8988T (cell line): ENCODE results near the gene PYDC1.
A peak's percentile ranks its signal among the peaks of the same experiment; 100 is the strongest.
"Not testable (repeated sequence)": the region's sequence is repeated elsewhere in the genome, so short reads cannot be mapped to it uniquely, and the experiment has no call there.

Experiments
- DNase-seq: peaks from one replicate; pipeline ENCODE4 v3.0.0; 2011

The PYDC1 gene

DNA sequence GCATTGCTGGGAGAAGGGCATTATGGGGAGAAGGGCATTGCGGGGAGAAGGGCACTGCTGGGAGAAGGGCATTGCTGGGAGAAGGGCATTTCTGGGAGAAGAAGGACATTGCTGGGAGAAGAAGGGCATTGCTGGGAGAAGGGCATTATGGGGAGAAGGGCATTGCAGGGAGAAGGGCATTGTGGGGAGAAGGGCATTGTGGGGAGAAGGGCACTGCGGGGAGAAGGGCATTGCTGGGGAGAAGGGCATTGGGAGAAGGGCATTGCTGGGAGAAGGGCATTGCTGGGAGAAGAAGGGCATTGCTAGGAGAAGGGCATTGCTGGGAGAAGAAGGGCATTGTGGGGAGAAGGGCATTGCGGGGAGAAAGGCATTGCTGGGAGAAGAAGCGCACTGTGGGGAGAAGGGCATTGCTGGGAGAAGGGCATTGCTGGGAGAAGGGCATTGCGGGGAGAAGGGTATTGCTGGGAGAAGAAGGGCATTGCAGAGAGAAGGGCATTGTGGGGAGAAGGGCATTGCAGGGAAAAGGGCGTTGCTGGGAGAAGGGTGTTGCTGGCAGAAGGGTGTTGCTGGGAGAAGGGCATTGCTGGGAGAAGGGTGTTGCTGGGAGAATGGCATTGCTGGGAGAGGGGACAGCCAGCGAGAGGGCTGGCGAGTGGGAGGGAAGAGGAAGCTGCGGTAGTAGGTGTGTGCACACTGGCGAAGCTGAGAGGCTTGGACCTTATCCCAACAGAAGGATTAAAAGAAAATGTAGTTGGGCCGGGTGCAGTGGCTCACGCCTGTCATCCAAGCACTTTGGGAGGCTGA lies 4.6 kb upstream of the PYDC1 start:
- no peak for DNase-seq

DNA sequence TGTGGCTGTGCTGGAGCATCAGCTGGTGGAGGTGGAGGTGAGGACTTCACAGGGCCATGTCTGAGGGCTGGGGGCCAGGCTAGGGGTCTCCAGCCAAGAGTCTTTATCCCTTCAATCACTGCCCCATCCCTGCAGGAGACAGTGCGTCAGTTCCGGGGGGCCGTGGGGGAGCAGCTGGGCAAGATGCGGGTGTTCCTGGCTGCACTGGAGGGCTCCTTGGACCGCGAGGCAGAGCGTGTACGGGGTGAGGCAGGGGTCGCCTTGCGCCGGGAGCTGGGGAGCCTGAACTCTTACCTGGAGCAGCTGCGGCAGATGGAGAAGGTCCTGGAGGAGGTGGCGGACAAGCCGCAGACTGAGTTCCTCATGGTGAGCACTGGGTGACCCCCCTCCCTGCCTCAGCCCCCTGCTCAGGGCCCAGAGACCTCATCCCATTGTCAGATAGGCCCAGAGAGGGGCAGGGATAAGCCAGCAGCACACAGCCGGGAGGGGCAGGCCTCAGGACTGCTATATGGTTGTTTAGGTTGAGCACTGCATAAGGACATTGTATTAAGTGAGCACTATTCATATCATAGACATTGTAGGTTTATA lies 2.3 kb upstream of the PYDC1 start:
- DNase-seq = no peak

GRCh38 chr16:31217136-31217530 lies 198 bp upstream of the PYDC1 start:
- no peak for DNase-seq

- peak; percentile 98 for DNase-seq
Observed at GRCh38 chr16:31215287-31216162, 1.4 kb downstream of the PYDC1 start.

GRCh38 chr16:31214708-31215286 lies 2.1 kb downstream of the PYDC1 start:
- no peak for DNase-seq

DNA sequence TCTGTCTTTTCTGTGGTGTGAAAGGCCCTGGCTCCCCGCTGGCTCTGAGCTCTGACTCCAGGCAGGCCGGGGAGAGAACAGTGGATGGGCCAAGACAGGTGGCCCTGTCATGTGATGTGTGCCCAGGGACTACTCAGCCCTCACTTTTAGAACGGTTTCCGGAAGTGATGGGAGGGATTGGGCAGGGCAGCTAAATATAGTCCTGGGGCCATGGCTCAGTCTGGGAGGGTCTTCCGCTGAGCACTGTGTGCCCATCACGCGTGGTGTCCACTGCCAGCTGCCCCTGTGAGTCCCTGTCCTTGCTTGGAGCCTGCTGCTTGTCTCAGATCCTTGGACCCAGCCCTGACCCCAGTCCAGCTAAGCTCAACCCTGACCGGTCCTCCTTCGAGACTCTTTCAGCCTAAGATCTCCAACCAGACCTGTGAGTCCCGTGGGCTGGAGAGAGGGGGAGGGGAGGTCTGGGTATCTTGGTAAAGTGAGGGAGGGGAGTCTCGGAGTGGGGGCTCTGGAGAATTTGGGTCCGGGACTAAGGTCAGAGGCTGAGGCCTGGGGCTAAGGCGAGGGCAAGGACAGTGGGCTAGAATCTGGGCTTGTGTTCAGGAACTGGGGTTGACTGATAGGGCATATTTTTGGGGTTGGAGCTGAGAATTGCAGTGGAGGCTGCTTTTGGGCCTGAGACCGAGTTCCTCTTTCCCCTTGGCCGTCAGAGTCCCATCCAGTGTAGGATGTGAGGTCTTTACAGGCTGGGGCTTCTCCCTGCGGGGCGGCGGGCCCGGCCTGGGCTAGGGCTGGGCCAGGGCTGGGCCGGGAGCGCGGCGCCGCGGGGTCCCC lies 2.8 kb downstream of the PYDC1 start, which contains the start of gene TRIM72:
Gene TRIM72 (plus strand): TSS at position 243 of the 831 bp plus-strand sequence. CDS start 620 bp downstream, outside the sequence.
- DNase-seq = no peak

GRCh38 chr16:31213342-31213741 lies 3.6 kb downstream of the PYDC1 start:
- no peak for DNase-seq

- no peak for DNase-seq
Observed at GRCh38 chr16:31206776-31207175, 10.2 kb downstream of the PYDC1 start.

GRCh38 chr16:31204871-31205666 lies 11.9 kb downstream of the PYDC1 start:
- DNase-seq = no peak

DNA sequence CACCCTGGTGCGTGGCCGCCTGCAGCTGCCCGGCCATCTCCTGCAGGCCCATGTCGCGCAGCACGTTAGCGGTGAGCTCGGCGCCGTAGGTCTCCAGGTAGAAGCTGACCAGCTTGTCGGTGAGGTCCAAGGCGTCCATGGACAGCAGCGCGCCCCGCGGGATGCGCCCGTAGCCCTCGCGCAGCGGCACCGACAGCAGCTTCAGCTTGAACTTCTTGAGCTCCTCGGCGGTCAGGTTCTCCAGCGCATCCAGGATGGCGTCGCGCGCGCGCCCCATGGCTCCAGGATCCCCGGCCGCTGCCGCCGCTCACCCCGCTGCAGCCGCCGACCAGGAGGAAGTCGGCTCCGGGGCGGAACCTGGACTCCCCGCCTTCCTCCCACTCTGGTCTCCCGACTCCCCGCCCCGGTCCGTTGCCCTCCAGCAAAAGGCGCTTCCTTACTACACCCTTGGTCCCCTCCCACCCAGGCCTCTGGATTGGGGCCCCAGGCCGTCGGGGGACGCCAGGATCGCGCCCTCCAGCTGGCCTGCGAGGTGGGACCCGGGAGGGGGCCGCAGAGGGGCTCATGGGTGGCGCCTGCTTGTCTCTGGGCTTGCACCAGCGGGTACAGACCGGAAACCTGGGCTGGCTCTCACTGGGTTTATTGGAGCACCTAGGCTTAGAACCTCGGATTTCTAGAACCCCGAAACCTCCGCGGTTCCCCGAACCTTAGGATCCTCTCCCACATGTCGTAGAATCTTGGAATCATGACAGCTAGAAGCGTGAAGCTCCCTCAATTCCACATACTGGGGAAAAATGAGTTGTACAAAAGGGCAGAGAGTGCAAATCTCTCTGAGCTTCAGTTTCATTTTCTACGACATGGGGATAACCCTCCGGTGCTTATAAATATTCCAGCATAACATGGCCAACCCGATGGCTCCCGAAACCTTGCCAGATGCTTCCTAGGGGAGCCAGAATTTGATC lies 14.2 kb downstream of the PYDC1 start, which contains the start of gene PYCARD:
Gene PYCARD (minus strand): TSS at position 347 of the 962 bp plus-strand sequence. CDS start 70 bp downstream, at position 277.
- no peak for DNase-seq

DNA sequence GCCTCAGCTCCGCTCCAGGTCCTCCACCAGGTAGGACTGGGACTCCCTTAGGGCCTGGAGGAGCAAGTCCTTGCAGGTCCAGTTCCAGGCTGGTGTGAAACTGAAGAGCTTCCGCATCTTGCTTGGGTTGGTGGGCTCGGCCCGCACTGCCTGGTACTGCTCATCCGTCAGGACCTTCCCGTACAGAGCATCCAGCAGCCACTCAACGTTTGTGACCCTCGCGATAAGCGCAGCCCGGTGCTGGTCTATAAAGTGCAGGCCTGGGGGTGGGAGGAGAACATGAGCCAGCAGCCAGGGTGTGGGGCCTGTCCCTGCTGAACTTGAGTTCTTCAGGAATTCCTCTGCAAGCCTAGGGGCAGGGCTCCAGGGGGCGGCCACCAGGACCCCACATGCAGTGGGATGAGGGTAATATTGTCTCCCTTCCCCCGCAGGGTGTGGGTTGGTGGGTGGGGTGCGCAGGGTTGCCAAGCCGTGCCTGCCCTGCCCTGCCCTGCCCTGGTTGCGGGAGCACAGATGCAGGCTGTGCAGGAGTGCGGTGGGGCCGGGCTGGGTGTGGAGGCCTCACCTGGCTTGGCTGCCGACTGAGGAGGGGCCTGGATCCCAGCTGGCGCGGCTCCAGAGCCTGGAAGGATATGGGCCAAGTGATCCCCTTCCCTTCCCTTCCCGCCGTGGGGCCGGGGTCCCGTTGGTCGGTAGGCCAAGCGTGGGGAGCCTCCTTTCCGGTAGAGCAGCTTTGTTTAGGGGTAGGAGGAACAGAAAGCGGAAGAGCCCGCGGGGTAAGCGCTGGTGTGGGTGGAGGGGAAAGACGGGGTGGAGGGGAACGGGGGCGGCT lies 15.1 kb downstream of the PYDC1 start:
- DNase-seq = no peak

- DNase-seq = no peak
Observed at GRCh38 chr16:31200821-31201568, 15.9 kb downstream of the PYDC1 start.

DNA sequence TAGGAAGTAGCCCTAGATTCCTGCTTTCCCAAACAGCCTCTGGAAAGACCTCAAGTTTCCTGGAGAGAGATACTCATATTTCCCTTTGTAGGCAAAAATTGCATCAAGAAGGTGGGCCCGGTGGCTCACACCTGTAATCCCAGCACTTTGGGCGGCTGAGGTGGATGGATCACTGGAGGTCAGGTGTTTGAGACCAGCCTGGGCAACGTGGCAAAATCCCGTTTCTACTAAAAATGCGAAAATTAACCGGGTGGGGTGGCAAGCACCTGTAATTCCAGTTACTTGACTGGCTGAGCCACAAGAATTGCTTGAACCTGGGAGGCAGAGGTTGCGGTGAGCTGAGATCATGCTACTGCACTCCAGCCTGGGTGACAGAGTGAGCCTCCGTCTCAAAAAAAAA lies 16.8 kb downstream of the PYDC1 start:
- not testable (repeated sequence) for DNase-seq

DNA sequence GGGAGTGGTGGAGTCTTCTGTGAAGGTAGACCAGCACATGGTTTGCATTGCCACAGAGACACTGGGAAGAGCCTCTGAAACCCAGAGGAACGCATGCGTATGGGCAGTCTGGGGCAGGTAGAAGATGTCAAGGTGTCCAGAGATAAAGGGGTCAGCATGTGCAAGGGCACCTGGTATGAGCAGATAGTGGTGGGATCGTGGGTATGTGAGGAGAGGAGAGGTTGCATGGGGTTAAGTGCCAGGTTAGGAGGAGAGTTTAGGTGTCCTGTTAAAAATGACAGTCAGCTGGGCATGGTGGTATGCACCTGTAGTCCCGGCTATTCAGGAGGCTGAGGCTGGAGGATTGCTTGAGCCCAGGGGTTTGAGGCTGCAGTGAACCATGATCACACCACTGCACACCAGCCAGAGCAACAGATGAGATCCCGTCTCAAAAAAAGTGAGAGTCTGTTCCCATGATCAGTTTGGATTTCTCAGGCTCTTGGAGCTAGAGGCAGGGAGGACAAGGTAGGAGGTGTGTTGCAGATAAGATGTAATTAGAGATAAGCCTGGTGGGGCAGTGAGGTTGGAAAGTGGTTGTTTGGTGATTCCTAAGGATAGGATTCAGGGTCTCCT lies 17.4 kb downstream of the PYDC1 start:
- DNase-seq = no peak

DNA sequence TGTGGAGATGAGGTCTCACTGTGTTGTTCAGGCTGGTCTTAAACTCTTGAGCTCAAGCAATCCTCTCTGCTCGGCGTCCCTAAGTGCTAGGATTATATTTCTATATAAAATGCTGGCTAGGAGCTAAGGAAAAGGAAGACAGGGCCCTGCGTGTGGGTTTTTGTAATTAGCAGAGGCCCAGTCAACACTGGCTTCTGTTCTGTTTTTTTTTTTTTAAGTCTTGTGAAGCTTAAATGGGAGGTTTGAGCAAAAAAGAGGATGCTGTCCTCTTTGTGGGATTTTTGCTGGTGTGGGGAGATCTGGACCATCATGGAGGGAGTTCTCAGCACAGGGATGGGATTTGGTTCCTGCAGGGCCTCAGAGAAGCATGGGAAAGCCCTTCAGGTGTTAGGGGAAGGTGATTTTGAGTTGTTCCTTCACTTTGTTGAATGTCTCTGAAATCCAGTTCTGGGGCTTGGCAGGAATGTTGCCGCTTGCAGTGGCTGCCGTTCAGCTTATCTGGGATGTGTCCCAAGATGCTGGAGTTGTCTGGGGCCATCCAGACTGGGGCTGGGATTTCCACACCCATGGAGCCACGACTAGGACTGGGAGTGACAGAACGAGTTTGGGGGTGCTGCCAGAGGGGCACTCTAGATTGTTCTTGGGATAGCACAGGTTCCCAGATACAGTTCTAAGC lies 18.6 kb downstream of the PYDC1 start:
- DNase-seq = no peak

DNA sequence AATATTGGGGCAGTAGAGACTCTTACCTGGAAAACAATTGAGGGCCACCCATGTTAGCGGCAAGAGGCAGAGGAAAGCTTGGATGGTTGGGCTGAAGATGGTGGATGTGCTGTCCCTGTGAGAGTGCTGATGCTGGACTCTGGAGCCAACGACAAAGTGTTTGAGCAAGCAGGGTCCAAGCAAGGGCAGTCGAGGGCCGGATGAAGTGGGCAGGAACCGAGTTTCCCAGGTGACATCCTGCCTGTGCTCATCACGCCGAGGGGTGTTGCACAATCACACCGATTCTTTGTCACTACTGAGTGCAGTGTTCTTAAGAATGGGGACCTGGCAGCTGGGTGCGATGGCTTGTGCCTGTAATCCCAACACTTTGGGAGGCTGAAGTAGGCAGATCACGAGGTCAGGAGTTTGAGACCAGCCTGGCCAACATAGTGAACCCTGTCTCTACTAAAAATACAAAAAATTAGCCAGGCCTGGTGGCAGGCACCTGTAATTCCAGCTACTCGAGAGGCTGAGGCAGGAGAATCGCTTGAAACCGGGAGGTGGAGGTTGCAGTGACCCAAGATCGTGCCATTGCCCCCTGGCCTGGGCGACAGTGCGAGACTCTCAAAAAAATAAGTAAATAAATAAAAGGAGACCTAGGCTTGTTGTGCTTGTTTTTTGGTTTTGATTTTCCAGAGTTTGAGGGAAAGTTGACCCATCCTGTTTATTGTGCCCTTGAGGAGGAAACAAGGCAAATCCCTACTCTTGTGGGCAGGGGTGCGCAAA lies 20.4 kb downstream of the PYDC1 start:
- no peak for DNase-seq
